Stimulated activated CD8-positive, alpha-beta memory T cell treated with anti-CD3 and anti-CD28 coated beads, Interleukin-4, amount 100 ng/mL, for 24 hours (primary cell): ENCODE measurements around the gene HNRNPUL1.

ENCODE experiments used
- DNase-seq: peaks from one replicate; pipeline ENCODE4 v3.0.0-alpha.2; 2020; ENCODE audit warnings: low read depth

The HNRNPUL1 gene

GRCh38 chr19:41353466-41354342 is 89.5 kb downstream of the HNRNPUL1 start, which contains the start of gene TGFB1:
Gene TGFB1, minus strand, starts transcription at chr19:41353922. Its CDS starts 878 bp downstream, at chr19:41353044.
- peak; percentile 89 for DNase-seq

DNA sequence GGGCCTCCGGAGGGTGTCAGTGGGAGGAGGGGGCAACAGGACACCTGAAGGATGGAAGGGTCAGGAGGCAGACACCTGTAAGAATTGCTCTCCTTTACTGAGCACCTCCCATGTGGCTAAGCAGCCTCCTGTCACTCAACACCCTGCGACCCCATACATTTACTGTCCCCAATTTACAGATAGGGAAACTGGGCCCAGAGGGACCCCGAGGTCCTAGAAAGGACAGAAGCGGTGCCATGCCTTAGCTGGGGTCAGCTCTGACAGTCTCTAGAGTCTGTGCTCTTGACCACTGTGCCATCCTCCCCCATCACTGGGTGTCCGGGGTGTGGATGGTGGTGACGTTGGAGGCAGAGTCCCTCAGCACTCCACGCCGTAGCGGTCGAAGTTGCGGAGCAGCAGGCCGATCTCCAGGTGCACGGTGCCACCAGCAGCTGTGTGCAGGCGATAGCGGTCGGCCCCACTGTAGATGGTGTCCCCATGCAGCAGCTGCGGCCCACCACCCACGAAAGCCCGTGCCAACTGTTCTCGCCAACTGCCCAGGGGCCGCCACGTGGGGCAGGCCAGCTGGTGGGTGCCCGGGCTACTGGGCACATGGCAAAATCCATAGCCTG is 90.3 kb downstream of the HNRNPUL1 start:
- no peak for DNase-seq

DNA sequence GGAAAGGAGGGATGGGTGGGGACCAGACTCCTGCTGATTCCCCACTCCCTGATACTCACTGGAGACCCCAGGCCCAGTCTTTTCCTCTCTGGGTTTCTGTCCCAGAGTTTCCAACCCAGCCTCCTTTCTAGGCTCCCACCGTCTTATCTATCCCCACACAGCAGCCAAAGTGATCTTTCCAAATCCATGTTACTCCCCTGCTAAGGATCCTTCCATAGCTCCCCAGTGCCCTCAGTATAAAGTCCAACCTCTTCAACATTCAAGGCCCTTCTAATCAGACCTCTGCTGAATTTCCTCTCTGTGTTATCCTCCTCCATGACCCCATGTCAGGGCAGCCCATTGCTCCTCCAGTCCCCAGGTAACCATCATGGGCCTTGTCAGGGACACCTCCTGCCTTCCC is 90.9 kb downstream of the HNRNPUL1 start:
- DNase-seq = no peak

DNA sequence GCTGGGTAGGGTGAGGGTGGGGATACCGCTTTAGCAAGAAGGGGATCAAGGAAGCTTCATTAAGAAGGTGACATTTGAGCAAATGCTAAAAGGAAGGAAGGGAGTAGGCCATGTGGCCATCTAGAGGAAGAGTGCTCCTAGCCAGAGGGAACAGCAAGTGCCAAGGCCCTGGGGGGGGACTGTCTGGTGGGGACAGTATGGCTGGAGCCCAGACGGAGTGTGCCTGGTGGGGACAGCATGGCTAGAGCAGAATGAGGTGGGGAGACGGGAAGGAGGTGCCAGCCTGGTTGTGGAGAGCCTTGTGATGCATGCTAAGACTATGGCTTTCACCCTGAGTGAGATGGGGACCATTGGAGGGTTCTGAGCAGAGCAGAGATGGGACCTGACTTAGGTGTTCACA is 91.6 kb downstream of the HNRNPUL1 start:
- DNase-seq = no peak

DNA sequence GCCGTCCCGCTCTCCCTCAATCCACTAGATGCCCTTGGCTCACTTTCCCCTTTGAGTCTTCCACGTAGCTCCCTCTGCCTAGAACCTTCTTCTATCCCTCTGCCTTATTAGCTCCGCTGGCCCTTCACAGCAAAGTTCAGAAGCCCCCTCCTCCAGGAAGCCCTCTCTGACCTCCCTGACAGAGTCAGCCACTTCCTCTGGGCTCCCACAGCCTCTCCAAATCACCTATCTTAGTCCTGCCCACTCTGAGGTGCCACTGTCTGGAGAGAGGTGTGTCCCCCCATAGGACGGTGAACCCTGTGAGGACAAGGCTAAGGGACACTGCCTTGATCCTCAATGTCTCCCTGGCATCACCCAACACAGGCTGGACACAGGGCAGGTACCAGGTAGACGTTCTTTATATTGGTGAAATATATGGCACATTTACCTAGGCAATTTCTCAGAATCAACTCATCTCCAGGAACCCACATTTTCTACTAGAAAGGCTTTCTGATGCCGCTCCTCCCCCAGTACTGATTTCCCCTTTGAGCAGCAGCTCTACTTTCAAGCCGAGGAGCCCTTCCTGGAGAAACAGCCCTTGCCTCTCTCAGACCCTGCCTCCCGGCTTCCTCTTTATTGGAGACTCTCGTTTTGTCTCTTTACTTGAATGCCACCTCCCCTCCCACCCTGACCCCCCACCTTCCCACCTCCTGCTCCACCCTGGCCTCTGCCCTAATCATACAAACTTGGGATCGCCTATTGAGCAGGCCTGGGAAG is 93.0 kb downstream of the HNRNPUL1 start:
- no peak for DNase-seq
